ENCODE measurements around the gene DLGAP1.

DNA sequence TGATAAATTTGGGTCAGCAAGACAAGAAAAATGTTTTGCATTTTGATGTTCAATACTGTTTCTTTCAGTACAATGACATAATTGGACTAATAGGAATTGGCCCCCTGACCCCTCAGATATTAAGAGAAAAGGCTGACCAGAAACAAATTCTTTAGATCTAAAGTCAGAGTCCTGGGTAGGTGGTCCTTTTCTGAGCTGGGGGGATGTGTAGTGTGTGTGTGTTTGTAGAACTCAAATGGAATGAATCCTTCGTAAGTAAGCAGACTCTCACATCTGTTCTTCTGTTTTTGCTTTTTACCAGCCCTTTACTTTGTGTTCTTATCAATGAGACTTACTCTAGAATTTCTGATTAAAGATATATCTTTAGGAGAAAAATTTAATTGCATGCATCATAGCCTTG, 677.4 kb downstream of the DLGAP1 start:
- TF ChIP-seq CTCF (IDR thresholded peaks at IDR 0.05; ENCODE audit: low read depth, low read length, missing input control): no peak
- TF ChIP-seq YY1 (IDR thresholded peaks at IDR 0.05): no peak
- TF ChIP-seq TAF1 (conservative IDR thresholded peaks at IDR 0.05): no peak
- TF ChIP-seq MAX (IDR thresholded peaks at IDR 0.05): no peak
- no peak for TF ChIP-seq EGR1 (IDR thresholded peaks at IDR 0.05; ENCODE audit: low read depth in 2 of 2)
- no peak for TF ChIP-seq FOXA1 (IDR thresholded peaks at IDR 0.05)
- TF ChIP-seq REST (IDR thresholded peaks at IDR 0.05): no peak
- no peak for TF ChIP-seq SP1 (IDR thresholded peaks at IDR 0.05)
- TF ChIP-seq ATF3 (IDR thresholded peaks at IDR 0.05): no peak
- TF ChIP-seq JUND (IDR thresholded peaks at IDR 0.05): no peak
- TF ChIP-seq FOXA2 (IDR thresholded peaks at IDR 0.05): no peak

All from liver (tissue), 3 donors.